Keratinocyte (primary cell): ENCODE results near the gene PTPRD. TPM values are rescaled to one million over a fixed set of nuclear protein-coding genes. Genes with fewer than 3 reads are reported as not detected.

Experiments
- DNase-seq: peaks from one replicate; pipeline ENCODE4 v3.0.0-alpha.2; 2011; ENCODE audit warnings: low read depth, missing footprints, low spot score
- FAIRE-seq: peaks from 2 replicates; lab custom pipeline; 2011; peaks lifted over from hg19 to GRCh38; lab: Jason Lieb, UNC
- H2AFZ ChIP-seq: 2 replicates; pipeline ENCODE4 v1.6.0; 2012; ENCODE audit warnings: low read length, control low read depth, inconsistent platforms; ENCODE audit not compliant: control insufficient read depth
- H3K27ac ChIP-seq: 2 replicates; pipeline ENCODE4 v1.5.1; 2011; ENCODE audit warnings: low read length; ENCODE audit not compliant: control insufficient read depth, insufficient read depth
- H3K27me3 ChIP-seq: 3 replicates; pipeline ENCODE4 v1.6.0; 2011; ENCODE audit warnings: low read length; ENCODE audit not compliant: control insufficient read depth, insufficient read depth; ENCODE audit errors: extremely low read depth
- H3K36me3 ChIP-seq, 2 experiments: 2 replicates in 1 of 2; 3 replicates in 1 of 2; pipeline ENCODE4 v1.5.1; 2011; ENCODE audit warnings: low read length in 2 of 2, mild to moderate bottlenecking in 1 of 2; ENCODE audit not compliant: control insufficient read depth in 2 of 2, insufficient read depth in 2 of 2; ENCODE audit errors: extremely low read depth in 1 of 2
- H3K4me1 ChIP-seq: 3 replicates; pipeline ENCODE4 v1.5.1; 2011; ENCODE audit warnings: low read length; ENCODE audit not compliant: control insufficient read depth, insufficient read depth; ENCODE audit errors: extremely low read depth
- H3K4me2 ChIP-seq: 3 replicates; pipeline ENCODE4 v1.6.0; 2011; ENCODE audit warnings: low read depth, low read length; ENCODE audit not compliant: control insufficient read depth, insufficient read depth; ENCODE audit errors: extremely low read depth
- H3K4me3 ChIP-seq, 3 experiments: fragments of 200-600 bp in 1 of 3; sonication (generic) in 1 of 3; 2 replicates in 2 of 3; 3 replicates in 1 of 3; pipeline ENCODE4 v1.5.1; 2011 to 2016; ENCODE audit warnings: low read length in 3 of 3, mild to moderate bottlenecking in 3 of 3, control low read depth in 2 of 3, inconsistent platforms in 1 of 3, low read depth in 1 of 3, mixed read lengths in 1 of 3, mixed run types in 1 of 3, moderate library complexity in 1 of 3; ENCODE audit not compliant: control insufficient read depth in 2 of 3, insufficient read depth in 2 of 3; ENCODE audit errors: extremely low read depth in 1 of 3
- H3K79me2 ChIP-seq: 2 replicates; pipeline ENCODE4 v1.6.0; 2012; ENCODE audit warnings: low read length; ENCODE audit not compliant: control insufficient read depth, insufficient read depth
- H3K9ac ChIP-seq: 3 replicates; pipeline ENCODE4 v1.6.0; 2011; ENCODE audit warnings: low read length; ENCODE audit not compliant: control insufficient read depth, insufficient read depth; ENCODE audit errors: extremely low read depth
- H3K9me1 ChIP-seq: 3 replicates; pipeline ENCODE4 v1.6.0; 2011; ENCODE audit warnings: low read length; ENCODE audit not compliant: control insufficient read depth, insufficient read depth; ENCODE audit errors: extremely low read depth
- H3K9me3 ChIP-seq: 2 replicates; pipeline ENCODE4 v1.5.1; 2012; ENCODE audit warnings: low read depth, low read length; ENCODE audit not compliant: control insufficient read depth
- H4K20me1 ChIP-seq: 3 replicates; pipeline ENCODE4 v1.6.0; 2011; ENCODE audit warnings: low read length; ENCODE audit not compliant: control insufficient read depth, insufficient read depth; ENCODE audit errors: extremely low read depth
- CTCF ChIP-seq, 3 experiments: IDR thresholded peaks in 1 of 3; conservative IDR thresholded peaks in 1 of 3; optimal IDR thresholded peaks in 1 of 3; 2 replicates in 2 of 3; 3 replicates in 1 of 3; pipeline versions ENCODE3 to v1.5.1; 2011; ENCODE audit warnings: low read length in 3 of 3, mild to moderate bottlenecking in 3 of 3, moderate library complexity in 2 of 3, control low read depth in 1 of 3, inconsistent platforms in 1 of 3; ENCODE audit not compliant: insufficient read depth in 2 of 3; ENCODE audit errors: extremely low read depth in 1 of 3
- EZH2 ChIP-seq: IDR thresholded peaks from one replicate; pipeline ENCODE4 v1.6.1; 2012; ENCODE audit warnings: inconsistent platforms, mild to moderate bottlenecking, low read length, moderate library complexity
- dilution Hi-C: fragments of 300-500 bp; cut with MboI; formaldehyde crosslinking; loops from one replicate; pipeline ENCODE4 v1.7.0; 2020; ENCODE audit warnings: low sequenced_read_pairs; ENCODE audit not compliant: extremely low pct_ligation_motif_present
- polyA plus RNA-seq, 5 experiments: library from polyadenylated mRNA; depleted of rRNA in 3 of 5; stranded (reverse) in 3 of 5; stranded (forward) in 1 of 5; unstranded in 1 of 5; fragments of >200 nt; gene quantifications; 1 replicate in 1 of 5; 2 replicates in 3 of 5; 3 replicates in 1 of 5; pipeline versions ENCODE4 v1.2.1 to v1.2.3, GENCODE V29; 2011 to 2012; ENCODE audit warnings: missing spikeins in 2 of 5, low read depth in 1 of 5, low replicate concordance in 1 of 5

The PTPRD gene
- polyA plus RNA-seq, 1 donor (not counting 4 experiments of a cell fraction or from before 2014, with no cell fraction given): 0.10 TPM

GRCh38 chr9:8728910-8729309 lies 1883.9 kb downstream of the PTPRD start:
- Histone ChIP-seq H3K4me2 (no peak overlapping the region), H3K36me3 (no peaks in the 10 kb centered on the region), H3K4me1 (peaks cover 3% of the 10 kb centered on the region), H3K27ac (no peak overlapping the region), H3K27me3 (no peaks in the 10 kb centered on the region), H3K4me3 (no peak overlapping the region), H3K9me1 (no peaks in the 10 kb centered on the region), H3K9ac (no peak overlapping the region), H3K79me2 (no peaks in the 10 kb centered on the region), H4K20me1 (no peaks in the 10 kb centered on the region), H3K9me3 (no peaks in the 10 kb centered on the region), H2AFZ (no peak overlapping the region)
- dilution Hi-C loops: no loop called here
- DNase-seq (no peak), FAIRE-seq (no peak)
- TF ChIP-seq EZH2 (no peak), CTCF (optimal IDR thresholded peaks at IDR 0.05 in 1 of 3, IDR thresholded peaks at IDR 0.05 in 1 of 3, conservative IDR thresholded peaks at IDR 0.05 in 1 of 3; ENCODE audit: extremely low read depth in 1 of 3, insufficient read depth in 2 of 3, low read length in 3 of 3) (no peak)

- Histone ChIP-seq H3K27ac (no peak overlapping the region), H3K9me3 (no peaks in the 10 kb centered on the region), H3K27me3 (no peaks in the 10 kb centered on the region), H2AFZ (no peak overlapping the region), H3K4me1 (no peaks in the 10 kb centered on the region), H4K20me1 (no peaks in the 10 kb centered on the region), H3K9ac (no peak overlapping the region), H3K4me2 (no peak overlapping the region), H3K9me1 (no peaks in the 10 kb centered on the region), H3K36me3 (no peaks in the 10 kb centered on the region), H3K79me2 (no peaks in the 10 kb centered on the region), H3K4me3 (no peak overlapping the region)
- DNase-seq: no peak
- no peak for TF ChIP-seq CTCF (optimal IDR thresholded peaks at IDR 0.05 in 1 of 3, IDR thresholded peaks at IDR 0.05 in 1 of 3, conservative IDR thresholded peaks at IDR 0.05 in 1 of 3; ENCODE audit: extremely low read depth in 1 of 3, insufficient read depth in 2 of 3, low read length in 3 of 3)
- no peak for TF ChIP-seq EZH2
- no peak for FAIRE-seq
- dilution Hi-C loops: no loop called here
These were observed 1885.6 kb downstream of the PTPRD start for GRCh38 chr9:8727191-8727590.
